ENCODE measurements around the gene DBNDD1. TPM values are rescaled to one million over a fixed set of nuclear protein-coding genes. Genes with fewer than 3 reads are reported as not detected.

DBNDD1 gene
- total RNA-seq, 1 donor = 1.1 TPM

DNA sequence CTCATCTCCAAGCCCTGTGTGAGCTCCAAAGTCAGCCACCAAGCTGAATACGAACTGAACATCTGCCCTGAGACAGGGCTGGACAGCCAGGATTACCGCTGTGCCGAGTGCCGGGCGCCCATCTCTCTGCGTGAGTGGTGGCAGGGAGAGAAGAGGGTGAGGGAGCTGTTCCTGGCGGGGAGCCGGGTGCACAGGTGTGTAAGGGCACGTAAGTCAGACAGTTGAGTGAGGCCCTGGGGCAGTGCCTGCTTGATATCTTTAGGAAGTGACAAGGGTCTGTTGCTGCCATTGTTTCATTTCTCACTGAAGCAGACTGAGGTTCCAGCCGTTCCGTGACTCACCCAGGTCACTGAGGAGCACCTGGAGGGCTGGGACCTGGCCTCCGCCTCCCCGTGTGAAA, 58.3 kb downstream of the DBNDD1 start:
- H3K4me2 ChIP-seq (ENCODE audit: insufficient read depth, low read length) = no peak overlapping the region
- no peak overlapping the region for H3K4me3 ChIP-seq (ENCODE audit: insufficient read depth, low read length)
- H4K20me1 ChIP-seq (ENCODE audit: insufficient read depth, low read length) = peaks cover 3% of the 10 kb centered on the region

DNA sequence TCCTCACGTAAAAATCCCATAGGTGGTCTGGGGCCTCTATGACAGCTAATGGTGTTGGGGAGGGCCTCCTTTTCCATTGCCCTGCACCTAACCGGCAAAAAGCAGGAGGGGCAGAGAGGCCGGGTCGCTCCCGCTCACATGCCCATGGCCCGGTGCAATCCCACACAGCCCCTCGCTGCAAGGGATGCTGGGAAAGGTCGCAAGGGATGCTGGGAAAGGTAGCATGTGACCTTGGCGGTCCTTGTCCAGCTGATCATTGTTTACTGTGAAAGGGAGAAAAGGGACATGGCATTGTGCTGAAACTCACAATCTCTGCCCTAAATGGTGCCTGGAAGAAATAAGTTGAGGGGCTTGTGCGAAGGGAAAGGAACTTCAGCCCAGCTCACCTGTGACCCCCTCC, 60.7 kb downstream of the DBNDD1 start:
- TF ChIP-seq, protein P1, sequence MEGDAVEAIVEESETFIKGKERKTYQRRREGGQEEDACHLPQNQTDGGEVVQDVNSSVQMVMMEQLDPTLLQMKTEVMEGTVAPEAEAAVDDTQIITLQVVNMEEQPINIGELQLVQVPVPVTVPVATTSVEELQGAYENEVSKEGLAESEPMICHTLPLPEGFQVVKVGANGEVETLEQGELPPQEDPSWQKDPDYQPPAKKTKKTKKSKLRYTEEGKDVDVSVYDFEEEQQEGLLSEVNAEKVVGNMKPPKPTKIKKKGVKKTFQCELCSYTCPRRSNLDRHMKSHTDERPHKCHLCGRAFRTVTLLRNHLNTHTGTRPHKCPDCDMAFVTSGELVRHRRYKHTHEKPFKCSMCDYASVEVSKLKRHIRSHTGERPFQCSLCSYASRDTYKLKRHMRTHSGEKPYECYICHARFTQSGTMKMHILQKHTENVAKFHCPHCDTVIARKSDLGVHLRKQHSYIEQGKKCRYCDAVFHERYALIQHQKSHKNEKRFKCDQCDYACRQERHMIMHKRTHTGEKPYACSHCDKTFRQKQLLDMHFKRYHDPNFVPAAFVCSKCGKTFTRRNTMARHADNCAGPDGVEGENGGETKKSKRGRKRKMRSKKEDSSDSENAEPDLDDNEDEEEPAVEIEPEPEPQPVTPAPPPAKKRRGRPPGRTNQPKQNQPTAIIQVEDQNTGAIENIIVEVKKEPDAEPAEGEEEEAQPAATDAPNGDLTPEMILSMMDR (IDR thresholded peaks at IDR 0.05; ENCODE audit: extremely low read depth, low read depth, low read length) = no peak
- H3K4me1 ChIP-seq (ENCODE audit: insufficient read depth, low read length) = no peaks in the 10 kb centered on the region
- no peaks in the 10 kb centered on the region for H3K9me3 ChIP-seq (ENCODE audit: low read depth, low read length)
- H3K4me3 ChIP-seq (ENCODE audit: insufficient read depth, low read length) = no peak overlapping the region
- no peak overlapping the region for H3K4me2 ChIP-seq (ENCODE audit: insufficient read depth, low read length)
- DNase-seq (ENCODE audit: insufficient read length, low spot score, missing footprints) = no peak
- no peak overlapping the region for H3K27ac ChIP-seq (ENCODE audit: low read depth, low read length)
- H3K36me3 ChIP-seq (ENCODE audit: insufficient read depth, low read length) = peaks cover 15% of the 10 kb centered on the region
- peaks cover 14% of the 10 kb centered on the region for H3K79me2 ChIP-seq (ENCODE audit: insufficient read depth, low read length)
- H3K27me3 ChIP-seq (ENCODE audit: insufficient read depth, low read length) = no peaks in the 10 kb centered on the region
- peaks cover 12% of the 10 kb centered on the region for H4K20me1 ChIP-seq (ENCODE audit: insufficient read depth, low read length)
- H2AFZ ChIP-seq (ENCODE audit: low read length) = no peak overlapping the region

More for the DNA sequence above, 58.3 kb downstream of the DBNDD1 start:
- H3K79me2 ChIP-seq (ENCODE audit: insufficient read depth, low read length) = no peaks in the 10 kb centered on the region
- no peaks in the 10 kb centered on the region for H3K9me3 ChIP-seq (ENCODE audit: low read depth, low read length)
- no peak overlapping the region for H3K27ac ChIP-seq (ENCODE audit: low read depth, low read length)
- TF ChIP-seq, protein P1 (IDR thresholded peaks at IDR 0.05; ENCODE audit: extremely low read depth, low read depth, low read length) = no peak
- no peak for DNase-seq (ENCODE audit: insufficient read length, low spot score, missing footprints)
- H3K4me1 ChIP-seq (ENCODE audit: insufficient read depth, low read length) = no peaks in the 10 kb centered on the region
- H2AFZ ChIP-seq (ENCODE audit: low read length) = no peak overlapping the region
- H3K27me3 ChIP-seq (ENCODE audit: insufficient read depth, low read length) = no peaks in the 10 kb centered on the region
- H3K36me3 ChIP-seq (ENCODE audit: insufficient read depth, low read length) = peaks cover 15% of the 10 kb centered on the region

DNA sequence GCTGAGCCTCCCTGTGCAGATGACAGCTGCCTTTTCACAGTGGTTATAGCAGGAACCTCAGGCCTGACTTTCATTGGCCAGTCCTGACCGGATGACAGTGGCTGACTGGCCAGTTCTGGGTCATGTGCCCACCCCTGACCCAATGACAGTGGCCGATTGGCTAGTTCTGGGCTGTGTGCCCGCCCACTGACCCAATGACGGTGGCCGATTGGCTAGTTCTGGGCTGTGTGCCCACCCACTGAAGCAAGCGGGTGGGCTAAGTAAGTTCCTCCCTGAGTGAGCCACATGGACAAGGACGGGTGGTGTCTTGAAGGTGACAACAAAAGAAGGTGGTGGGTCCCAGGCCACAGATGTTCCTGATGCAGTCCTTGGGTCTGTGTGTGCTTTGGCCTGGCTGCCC, 61.2 kb downstream of the DBNDD1 start:
- Histone ChIP-seq H2AFZ (ENCODE audit: low read length) (no peak overlapping the region), H3K79me2 (ENCODE audit: insufficient read depth, low read length) (peaks cover 19% of the 10 kb centered on the region), H3K4me2 (ENCODE audit: insufficient read depth, low read length) (no peak overlapping the region), H3K9me3 (ENCODE audit: low read depth, low read length) (no peaks in the 10 kb centered on the region), H3K27ac (ENCODE audit: low read depth, low read length) (no peak overlapping the region), H3K27me3 (ENCODE audit: insufficient read depth, low read length) (no peaks in the 10 kb centered on the region), H3K4me1 (ENCODE audit: insufficient read depth, low read length) (no peaks in the 10 kb centered on the region), H3K4me3 (ENCODE audit: insufficient read depth, low read length) (no peak overlapping the region), H3K36me3 (ENCODE audit: insufficient read depth, low read length) (peaks cover 15% of the 10 kb centered on the region), H4K20me1 (ENCODE audit: insufficient read depth, low read length) (peaks cover 16% of the 10 kb centered on the region)
- TF ChIP-seq, protein P1 (IDR thresholded peaks at IDR 0.05; ENCODE audit: extremely low read depth, low read depth, low read length) = no peak
- peak; percentile 95 for DNase-seq (ENCODE audit: insufficient read length, low spot score, missing footprints)

DNA sequence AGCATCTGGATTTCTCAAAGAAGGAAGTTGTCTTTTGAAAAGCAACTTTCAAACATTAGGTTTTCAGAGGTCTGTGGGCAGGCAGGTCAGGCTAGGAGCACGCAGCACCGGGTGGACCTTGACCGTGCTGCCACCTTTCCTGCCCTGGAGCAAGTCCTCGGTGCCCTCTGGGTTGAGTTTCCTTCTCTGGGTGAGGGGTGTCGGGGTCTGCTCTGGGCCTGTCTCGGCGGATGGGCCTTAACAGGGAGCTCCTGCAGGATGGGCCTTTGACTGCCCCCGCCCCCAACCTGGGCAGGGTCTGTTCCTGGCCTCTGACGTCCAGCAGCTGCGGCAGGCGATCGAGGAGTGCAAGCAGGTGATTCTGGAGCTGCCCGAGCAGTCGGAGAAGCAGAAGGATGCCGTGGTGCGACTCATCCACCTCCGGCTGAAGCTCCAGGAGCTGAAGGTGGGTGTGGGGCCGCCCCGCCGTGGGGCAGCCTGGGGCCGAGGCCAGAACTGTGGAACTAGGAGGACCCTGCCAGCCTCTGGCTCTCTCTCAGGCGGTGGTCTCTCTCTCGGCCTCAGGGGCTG, 62.0 kb downstream of the DBNDD1 start:
- peaks cover 17% of the 10 kb centered on the region for H4K20me1 ChIP-seq (ENCODE audit: insufficient read depth, low read length)
- no peaks in the 10 kb centered on the region for H3K27me3 ChIP-seq (ENCODE audit: insufficient read depth, low read length)
- no peak for DNase-seq (ENCODE audit: insufficient read length, low spot score, missing footprints)
- H2AFZ ChIP-seq (ENCODE audit: low read length) = no peak overlapping the region
- no peaks in the 10 kb centered on the region for H3K4me1 ChIP-seq (ENCODE audit: insufficient read depth, low read length)
- no peak overlapping the region for H3K27ac ChIP-seq (ENCODE audit: low read depth, low read length)
- H3K9me3 ChIP-seq (ENCODE audit: low read depth, low read length) = no peaks in the 10 kb centered on the region
- no peak overlapping the region for H3K4me2 ChIP-seq (ENCODE audit: insufficient read depth, low read length)
- H3K79me2 ChIP-seq (ENCODE audit: insufficient read depth, low read length) = peaks cover 27% of the 10 kb centered on the region
- peaks cover 15% of the 10 kb centered on the region for H3K36me3 ChIP-seq (ENCODE audit: insufficient read depth, low read length)
- TF ChIP-seq, protein P1 (IDR thresholded peaks at IDR 0.05; ENCODE audit: extremely low read depth, low read depth, low read length) = no peak
- H3K4me3 ChIP-seq (ENCODE audit: insufficient read depth, low read length) = no peak overlapping the region
